NCI-H2171 (cell line): Measurements from ENCODE around the gene PLEKHG4.
A peak's percentile ranks its signal among the peaks of the same experiment; 100 is the strongest.

ENCODE experiments used
- DNase-seq: peaks from one replicate; lab custom pipeline; 2025; lab: John Stamatoyannopoulos, UW

The PLEKHG4 gene

DNA sequence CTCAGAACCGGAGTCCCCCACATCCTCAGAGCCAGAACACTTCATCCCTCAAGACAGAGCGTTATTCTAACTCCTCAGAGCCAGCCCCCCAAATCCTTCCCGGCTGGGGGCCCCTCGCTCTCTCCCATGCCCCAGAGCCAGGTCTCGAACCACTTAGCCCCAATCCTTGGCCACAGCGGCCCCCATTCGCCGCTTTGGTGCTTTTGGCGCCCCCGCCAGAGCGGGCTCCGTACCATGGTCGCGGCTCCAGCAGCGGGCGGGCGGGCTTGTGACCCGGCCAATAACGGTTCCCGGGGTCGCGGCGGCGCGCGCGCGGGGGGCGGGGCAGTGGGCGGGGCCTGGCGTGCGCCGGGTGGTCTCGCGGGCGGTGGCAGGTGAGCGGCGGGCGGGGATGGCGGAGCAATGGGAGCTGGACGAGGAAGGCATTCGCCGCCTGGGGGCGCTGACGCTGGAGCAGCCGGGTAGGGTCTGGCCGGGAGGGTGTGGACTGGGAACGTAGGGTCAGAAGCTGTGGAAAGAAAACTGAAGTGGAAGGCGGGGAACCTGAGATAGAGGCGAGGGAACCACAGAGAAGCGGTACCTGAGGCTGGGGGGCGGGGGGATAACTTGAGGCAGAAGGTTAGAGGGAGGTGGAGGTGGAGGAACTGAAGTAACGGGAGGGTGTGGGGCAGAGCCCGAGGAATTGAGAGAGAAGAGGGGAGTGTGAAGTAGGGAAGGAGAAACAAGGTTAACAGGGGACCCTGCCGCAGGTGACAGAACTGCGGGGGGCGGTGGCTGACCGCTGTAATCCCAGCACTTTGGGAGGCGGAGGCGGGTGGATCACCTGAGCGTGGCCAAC lies 47.4 kb downstream of the PLEKHG4 start, which contains the start of the genes KCTD19 and LRRC36:
TSS of gene KCTD19 (minus strand) at position 270 of the 838 bp plus-strand sequence. CDS start at position 236, 34 bp downstream.
TSS of gene LRRC36 (plus strand) at position 344 of the 838 bp plus-strand sequence. CDS start at position 392, 48 bp downstream.
- peak; percentile 64 for DNase-seq

DNA sequence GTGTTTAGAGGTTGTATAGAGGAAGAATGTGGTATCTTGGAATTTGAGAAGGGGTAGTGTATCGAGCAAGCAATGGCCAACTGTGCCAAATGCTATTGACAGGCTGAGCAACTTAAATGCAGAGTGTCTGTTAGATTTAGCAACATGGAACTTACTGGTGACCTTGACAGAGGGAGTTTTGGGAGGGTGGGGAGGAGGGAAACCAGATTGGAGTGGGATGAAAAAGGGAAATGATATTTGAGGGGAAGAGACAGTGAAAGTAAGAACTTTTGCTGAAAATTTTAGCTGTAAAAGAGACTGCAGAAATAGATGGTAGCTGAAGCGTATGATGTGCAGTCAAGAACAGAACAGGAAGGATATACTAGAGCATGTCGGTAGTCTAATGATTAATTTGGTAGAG lies 48.4 kb downstream of the PLEKHG4 start:
- DNase-seq, result no peak

DNA sequence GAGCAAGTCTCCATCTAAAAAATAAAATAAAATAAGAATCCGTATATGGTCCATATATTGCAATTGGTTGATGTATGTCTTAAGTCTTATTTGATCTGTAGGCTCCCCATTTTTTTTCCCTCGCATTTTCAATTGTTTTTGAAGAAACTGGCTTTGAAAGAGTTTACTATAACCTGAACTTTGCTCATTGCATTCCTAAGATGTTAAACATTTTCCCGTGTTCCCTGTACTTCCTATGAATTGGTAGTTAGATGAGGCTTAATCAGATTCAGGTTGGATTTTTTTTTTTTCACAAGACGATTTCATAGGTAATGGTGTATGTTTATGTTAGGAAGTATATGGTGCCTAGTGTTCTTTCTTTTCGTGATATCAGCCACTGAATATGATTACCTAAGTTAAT lies 50.6 kb downstream of the PLEKHG4 start:
- DNase-seq, result no peak

DNA sequence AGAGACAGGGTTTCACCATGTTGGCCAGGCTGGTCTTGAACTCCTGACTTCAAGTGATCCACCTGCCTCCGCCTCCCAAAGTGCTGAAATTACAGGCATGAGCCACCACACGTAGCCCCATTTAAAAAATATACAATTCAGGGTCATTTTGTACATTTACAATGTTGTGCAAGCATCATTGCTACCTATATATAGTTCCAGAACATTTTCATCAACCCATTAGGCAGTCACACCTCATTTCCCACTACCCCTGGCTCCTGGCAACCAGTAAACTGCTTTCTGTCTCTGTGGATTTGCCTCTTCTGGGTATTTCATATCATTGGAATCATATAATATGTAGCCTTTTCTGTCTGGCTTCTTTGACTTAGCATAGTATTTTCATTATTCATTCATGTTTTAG lies 54.0 kb downstream of the PLEKHG4 start:
- no peak for DNase-seq

DNA sequence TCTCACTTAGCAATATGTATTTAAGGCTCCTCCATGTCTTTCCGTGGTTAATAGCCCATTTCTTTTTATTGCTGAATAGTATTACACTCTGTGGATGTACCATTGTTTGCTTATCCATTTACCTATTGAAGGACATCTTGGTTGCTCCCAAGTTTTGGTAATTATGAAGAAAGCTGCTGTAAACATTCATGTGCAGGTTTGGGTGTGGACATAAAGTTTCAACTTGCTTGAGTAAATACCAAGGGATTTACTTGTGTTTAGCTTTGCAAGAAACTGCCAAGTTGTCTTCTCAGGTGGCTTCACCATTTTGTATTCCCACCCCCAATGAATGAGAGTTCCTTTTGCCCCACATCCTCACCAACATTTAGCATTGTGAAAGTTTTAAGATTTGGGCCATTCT lies 56.8 kb downstream of the PLEKHG4 start:
- no peak for DNase-seq

DNA sequence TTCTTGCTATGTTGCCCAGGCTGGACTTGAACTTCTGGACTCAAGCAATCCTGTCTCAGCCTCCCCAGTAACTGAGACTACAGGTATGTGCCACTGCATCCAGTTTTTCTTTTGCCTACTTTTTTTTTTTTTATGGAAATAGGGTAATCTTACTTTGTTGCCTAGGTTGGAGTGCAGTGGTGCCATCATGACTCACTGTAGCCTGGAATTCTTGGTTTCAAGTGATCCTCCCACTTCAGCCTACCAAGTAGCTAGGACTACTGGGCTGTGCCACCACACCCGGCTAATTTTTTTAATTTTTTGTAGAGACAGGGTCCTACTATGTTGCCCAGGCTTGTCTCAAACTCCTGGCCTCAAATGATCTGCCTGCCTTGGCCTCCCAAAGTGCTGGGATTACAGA lies 57.3 kb downstream of the PLEKHG4 start:
- no peak for DNase-seq
